GM19239 (cell line): Measurements from ENCODE around the gene ITIH1.

Source experiments
- DNase-seq: peaks from one replicate; pipeline ENCODE4 v3.0.0; 2011; ENCODE audit warnings: low spot score; ENCODE audit not compliant: insufficient read length
- FAIRE-seq: peaks from 2 replicates; lab custom pipeline; 2011; peaks lifted over from hg19 to GRCh38; lab: Jason Lieb, UNC

The ITIH1 gene

DNA sequence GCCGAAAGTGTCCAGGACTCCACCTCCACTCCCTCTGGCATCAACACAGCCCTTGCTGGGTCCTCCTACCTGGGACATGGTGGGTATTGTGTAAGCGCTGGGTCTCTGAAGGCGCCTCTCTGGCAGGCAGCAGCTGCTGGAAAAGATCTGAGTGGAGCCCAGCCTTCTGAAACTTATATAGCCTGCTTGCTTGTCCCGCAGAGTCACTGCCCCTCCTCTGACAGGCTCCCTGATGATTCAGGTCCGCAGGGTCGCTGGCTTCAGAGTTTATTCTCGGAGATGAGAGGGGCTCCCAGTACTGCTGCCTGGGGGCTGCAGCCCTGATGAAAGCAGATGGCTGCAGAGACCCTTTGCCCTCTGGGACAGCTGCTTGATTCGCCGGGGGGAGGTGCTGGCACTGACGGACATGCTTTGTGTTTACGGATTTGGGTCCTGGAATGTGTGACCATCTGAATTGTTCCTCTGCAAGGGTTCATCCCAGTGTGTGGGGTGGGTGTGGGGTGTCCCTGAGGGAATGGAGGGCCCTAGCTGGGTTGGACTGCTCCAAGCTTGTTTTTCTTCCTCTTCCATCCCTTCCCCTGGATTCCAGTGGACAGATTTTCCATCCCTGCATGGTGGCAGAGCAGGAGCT, 57.6 kb downstream of the ITIH1 start, which contains the start of gene MUSTN1:
Gene MUSTN1, minus strand, starts transcription at position 149 of the 631 bp plus-strand sequence. Its CDS starts 71 bp downstream, at position 78.
- no peak for FAIRE-seq
- DNase-seq, result no peak

DNA sequence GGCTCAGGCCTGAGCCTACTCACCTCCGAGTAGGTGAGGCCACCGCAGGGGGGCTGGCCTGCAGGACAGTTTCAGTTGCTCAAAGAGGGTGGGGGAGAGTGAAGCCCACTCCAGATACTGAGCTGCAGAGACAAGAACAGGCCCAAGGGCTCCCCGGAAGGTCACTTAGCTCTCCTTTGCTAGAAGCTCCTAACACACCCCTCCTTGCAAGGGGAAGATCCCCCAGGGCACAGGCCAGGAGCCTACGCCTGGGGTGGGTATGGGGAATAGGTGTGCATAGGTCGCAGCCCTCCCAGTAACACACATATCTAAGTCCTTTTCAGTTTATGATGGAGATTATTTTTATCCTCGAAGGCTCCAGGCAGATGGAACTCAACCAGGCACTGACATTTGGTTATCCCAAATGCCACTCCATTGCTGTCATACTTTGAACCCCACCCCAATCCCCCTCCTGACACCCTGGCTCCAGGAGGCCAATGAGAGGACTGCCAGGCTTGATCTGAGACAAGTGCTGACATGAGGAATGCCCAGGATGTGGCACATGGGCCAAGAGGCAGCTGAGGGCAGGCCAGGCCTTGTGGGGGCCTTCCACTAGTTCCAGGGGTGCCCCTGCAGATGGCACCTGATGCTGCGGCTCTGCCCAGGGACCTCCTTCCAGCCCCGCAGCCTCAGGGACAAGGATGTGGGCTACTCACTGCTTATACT, 58.5 kb downstream of the ITIH1 start:
- DNase-seq, result no peak
- no peak for FAIRE-seq

DNA sequence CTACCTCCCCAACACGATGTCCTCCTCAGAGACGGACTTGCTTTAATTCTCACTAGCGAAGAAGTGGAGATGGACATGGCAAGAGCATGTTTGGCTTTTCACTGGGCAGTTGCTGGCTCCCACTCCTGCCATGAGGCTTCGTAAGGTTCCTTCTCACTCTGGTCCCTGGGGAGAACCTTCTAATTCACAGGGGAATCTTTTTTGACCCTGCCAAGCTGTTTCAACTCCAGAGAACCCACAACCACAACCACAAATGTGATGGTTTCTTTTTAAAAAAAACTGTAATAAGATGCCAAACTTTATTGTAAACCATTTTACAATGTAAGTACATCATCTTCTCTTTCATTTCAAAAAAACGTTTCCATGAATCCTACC, 59.1 kb downstream of the ITIH1 start:
- no peak for DNase-seq
- FAIRE-seq, result no peak

DNA sequence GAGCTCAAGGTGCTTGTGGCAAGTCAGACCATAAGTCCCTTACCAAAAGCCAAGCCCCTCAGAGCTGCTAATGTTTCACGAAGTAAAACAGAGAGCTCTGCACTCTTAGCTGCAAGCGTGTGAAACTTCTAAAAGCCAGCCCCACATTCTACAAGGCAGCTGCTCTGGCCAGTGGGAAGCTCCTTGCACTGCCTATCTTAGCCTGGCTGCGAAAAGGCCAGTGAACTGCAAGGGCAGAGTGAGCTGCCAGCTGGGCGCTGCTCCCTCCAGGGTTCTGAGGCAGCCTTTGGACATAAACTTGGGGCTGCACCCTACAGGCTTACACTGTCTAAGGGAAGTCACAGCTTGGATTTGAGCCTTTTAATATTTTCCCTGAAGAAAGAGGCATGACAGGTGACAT, 59.6 kb downstream of the ITIH1 start:
- DNase-seq, result no peak
- peak; percentile 18 for FAIRE-seq

DNA sequence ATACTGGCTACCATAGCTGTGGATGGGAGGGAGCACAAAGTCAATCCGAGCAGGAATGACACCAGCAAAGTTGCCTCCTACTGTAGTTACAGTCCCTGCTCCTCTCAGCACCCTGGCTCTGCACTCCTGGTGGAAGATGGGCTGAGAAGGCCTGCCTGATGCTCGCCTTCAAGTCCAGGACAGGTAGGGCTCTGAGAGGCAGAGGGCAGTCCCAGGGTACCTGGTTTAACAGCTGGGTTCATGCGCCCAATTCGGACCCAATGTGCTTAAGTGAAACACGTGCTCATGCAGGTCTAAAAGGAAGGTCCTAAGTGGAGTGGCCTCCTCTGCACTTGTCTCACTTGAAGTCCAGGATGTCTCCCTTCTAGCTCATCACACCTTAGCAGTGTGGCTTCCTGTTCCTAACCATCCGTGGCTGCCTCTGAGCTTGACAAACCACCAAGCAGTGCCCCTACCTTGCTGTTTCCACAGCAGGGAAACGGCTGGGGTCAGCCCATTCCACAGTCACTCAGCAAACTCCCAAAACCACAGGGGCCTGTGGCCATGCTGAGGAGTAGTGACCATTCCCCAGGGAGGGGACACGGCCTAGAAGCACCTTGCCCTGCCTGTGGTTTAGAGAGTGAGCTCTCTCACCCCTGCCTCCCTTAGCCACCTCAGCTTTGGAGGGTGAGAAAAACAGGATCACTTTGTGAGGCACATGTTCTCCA, 61.3 kb downstream of the ITIH1 start:
- DNase-seq, result peak; percentile 31
- FAIRE-seq, result peak; percentile 85

DNA sequence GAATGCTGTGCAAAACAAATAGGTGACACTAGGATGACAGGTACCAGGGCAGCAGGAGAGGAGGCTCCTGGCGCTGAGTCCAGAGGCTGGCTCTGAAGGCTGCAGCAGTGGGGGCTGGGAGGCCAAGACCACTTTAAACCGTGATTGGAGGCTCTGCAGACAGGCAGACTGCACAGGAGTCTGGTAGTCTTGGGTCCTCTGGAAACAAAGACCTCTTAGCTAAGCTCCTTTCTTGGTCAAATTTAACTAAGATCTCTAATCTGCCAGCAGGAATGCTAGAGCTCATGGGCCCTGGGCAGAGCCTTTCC, 61.8 kb downstream of the ITIH1 start:
- FAIRE-seq, result peak; percentile 8
- no peak for DNase-seq

DNA sequence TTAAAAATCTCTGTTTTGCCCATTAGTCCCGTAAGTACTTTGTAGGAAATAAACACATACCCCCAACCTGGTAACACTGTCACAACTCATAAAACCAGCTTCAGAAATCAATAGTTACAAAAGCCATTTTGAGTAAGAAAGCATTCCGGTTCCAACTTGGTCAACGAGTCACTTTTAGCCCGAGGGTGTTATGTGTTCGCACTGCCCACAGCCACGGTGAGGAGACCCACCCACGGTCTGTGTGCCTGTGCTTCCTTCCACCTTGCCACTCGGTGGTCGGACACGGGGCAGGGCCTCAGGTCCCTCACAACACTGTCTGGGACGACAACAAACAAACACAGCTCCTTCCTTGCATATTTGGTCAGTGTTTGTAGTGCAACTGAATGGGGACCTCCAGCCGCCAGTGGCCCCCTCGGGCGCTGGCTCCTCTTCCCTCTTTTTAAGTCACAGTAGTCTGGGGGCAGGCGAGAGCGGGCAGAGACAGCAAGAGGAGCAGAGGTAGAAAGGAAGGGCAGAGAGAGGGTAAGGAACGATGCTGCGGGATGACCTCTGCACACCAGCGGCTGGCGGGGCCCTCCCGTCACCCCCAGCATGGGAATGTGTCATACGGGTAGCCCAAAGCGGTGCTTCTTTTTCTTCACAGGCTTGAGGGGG, 62.6 kb downstream of the ITIH1 start:
- no peak for DNase-seq
- FAIRE-seq, result no peak

DNA sequence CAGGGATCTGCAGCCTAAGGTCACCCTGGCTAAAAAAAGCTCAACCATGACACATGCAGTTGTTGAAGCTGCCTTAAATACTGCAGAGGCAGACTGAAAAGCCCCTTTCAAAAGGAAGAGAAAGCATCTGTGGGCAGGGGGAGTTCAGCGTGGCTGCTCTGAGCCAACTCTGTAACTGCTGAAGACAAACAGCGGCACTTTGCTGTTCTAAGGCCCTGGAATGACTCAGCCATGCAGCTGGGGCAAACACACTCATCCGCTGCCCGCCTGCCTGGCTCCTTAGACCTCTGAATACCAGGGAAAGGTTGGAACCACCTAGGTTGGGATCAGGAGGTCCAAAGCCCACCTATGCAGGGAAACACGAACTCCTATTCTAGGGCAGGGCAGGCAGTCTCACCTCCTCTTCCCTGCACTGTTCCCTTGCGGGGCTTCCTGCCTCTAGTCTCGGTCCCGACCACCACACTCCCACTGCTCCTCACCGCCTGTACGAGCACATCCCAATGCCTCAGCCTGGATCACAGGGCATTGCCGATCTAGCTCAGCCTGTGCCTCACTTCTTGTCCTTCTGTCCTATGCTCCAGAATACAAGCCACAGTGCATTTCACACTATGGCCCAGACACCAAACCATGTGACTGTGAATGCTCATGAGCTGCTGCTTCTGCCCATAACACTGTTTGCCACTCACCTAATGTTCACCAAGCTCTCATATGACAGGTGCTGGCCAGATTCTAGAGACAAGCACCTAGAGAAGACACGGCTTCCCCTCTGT, 64.0 kb downstream of the ITIH1 start:
- DNase-seq (no peak), FAIRE-seq (no peak)
